HG02642 (cell line): Measurements from ENCODE around the gene RANBP1.

Source experiments
- ATAC-seq: cut with Tn5 transposase; IDR thresholded peaks from one replicate; pipeline ENCODE4 v1.9.1; 2021; ENCODE audit warnings: mild to moderate bottlenecking; ENCODE audit not compliant: unreplicated experiment, poor library complexity

The RANBP1 gene

DNA sequence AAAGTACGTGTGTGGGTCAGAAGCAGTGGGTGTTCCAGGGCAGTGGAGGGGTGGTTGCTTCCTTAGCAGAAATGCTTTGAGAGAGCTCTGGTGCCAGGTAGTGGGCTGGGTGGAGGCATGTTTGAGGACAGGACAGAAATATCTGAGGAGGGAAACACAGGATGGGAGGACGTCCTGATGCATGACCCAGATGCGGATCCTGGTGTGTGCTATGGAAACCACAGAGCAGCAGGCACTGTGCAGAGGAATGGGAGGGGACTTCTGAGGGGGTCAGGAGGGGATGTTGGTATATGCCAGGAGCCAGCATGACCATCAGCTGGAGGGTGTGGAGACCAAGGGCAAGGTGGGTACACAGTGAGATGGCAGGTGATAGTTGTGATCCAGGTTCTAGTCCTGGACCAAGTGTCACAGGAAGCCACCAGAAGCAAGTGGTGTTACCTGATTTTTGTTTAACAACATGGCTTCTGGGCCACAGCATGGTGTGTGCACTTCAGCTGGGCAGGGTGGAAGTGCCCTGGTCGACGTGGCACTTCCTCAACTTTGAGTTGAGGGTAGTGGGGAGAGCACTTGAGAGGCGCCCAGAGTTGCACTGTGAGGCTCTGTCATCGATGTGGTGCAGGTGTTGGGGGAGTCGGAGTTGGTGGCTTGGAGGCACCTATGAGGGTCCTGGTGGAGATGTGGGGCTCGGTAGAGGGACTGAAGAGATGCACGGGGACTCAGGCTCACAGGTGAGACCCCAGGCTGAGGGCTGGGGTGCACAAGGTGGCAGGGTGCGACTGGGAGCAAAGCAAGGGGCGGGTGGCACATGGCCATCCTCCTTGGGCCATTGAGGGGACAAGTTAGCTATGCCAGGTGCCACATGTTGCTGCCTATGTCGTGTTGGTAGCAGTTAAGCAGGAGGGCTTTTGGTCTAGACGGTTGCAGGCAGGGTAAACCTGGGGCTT, 28.3 kb upstream of the RANBP1 start:
- no peak for ATAC-seq

- ATAC-seq = no peak
Observed at GRCh38 chr22:20088263-20088648, 27.6 kb upstream of the RANBP1 start.

DNA sequence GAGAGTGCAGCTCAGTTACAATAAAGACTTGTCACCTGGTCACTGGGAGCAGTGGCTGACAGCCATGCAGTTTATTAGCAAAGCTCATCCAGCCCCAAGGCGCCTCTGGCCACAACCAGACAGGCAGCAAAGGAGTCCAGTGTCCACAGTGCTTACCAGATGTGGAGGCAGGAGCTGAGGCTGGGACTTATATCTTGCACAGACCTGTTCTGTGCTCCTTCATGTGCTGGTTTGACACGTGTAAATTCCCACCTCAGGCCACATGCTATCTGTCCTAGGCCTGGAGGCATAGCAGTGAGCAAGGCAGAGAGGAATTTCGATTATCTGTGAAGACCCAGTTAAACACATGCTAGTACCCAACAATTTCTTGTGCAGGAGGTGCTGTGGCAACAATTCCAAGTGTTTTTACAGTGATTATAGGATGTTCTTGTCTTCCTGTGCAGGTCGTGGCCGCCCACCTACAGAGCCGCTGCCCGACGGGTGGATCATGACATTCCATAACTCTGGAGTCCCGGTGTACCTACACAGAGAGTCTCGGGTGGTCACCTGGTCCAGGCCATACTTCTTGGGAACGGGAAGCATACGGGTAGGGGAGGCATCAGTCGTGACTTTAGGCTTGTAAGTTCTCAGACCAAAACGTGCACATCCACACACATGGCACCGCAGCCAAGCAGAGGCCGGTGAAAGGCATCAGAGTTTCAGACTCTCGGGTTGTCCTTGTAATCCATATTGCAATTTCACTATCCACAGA, 26.5 kb upstream of the RANBP1 start:
- no peak for ATAC-seq

DNA sequence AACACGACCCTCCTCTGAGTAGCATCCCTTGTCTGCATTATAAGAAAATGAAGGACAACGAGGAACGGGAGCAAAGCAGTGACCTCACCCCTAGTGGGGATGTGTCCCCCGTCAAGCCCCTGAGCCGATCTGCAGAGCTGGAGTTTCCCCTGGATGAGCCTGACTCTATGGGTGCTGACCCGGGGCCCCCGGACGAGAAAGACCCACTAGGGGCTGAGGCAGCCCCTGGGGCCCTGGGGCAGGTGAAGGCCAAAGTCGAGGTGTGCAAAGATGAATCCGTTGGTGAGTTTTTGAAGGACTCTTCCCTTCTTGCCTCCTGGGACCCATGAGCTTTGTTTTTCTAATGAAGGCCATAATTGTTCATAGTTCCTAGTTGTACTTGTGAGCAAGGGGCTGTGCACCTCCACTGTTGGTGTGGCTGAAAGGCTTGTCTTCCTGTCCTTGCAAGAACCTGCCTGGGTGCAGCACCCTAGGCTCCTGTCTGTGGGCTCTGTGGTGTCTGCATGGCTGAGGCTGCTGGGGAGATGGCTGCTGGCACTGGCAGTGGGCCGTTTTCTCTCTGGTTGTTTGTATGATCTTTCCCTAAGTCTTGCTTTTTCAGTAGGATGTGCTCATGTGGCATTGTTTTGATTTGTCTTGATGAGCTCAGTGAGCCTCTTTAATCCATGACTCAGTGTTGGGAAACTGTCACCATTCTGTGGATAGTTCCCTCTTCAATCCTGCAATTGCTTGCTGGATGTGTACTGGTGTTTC, 25.8 kb upstream of the RANBP1 start:
- no peak for ATAC-seq

DNA sequence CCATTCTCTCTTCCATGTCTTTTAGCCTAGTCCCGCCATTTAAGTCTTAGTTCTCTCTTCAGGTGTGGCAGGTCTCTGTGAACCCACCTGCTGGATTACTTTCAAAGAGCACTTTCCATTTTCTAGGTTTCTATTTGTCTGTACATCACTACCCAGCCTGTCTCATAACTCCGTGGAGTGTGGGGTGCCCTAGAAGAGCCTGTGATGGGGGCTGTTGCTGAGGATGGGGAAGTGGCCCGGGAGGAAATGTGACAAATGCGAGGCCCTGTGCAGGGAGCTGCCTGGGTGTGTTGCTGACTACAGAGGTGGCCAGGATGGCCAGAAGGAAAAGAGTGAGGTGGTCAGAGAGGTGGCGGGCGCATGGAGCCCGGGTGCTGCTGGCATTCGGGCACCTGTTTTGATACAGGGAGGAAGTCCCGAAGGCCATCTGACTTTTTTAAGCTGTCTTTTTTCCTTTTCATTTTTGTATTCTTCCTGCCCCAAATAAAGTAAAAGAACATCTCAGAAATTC, 25.1 kb upstream of the RANBP1 start:
- no peak for ATAC-seq

GRCh38 chr22:20091690-20092476, 24.0 kb upstream of the RANBP1 start:
- ATAC-seq = no peak

GRCh38 chr22:20092477-20092854, 23.4 kb upstream of the RANBP1 start:
- ATAC-seq = no peak

- ATAC-seq = no peak
Observed at GRCh38 chr22:20093418-20094196, 22.3 kb upstream of the RANBP1 start.

DNA sequence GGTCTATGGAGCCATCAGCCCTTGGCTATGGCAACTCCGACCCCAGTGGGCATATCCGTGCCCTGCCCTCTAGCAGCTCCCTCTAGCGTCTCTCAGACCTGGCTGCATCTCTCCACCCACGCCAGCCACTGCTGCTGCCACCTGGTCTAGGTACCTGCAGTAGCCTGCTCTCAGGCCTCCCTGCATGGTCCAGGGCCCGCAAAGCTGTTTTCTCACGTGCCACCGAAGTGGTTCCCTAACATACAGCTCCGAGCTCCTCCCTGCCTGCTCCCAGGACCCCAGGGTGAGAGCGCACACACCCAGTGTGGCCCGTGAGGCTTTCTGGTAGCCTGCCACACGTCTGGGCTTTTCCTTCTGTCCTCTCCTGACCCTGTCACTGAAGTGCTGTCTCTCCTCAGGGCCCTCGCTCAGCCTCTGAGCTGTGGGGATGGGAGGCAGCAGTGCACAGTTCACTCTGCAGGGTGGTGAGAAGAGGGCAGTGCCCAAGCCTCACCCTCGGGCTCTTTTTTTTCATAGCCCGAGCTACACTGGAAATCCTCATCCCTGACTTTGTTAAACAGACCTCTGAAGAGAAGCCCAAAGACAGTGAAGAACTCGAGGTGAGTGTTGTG, 21.6 kb upstream of the RANBP1 start:
- no peak for ATAC-seq

- ATAC-seq = no peak
Observed at GRCh38 chr22:20095521-20095920, 20.4 kb upstream of the RANBP1 start.

DNA sequence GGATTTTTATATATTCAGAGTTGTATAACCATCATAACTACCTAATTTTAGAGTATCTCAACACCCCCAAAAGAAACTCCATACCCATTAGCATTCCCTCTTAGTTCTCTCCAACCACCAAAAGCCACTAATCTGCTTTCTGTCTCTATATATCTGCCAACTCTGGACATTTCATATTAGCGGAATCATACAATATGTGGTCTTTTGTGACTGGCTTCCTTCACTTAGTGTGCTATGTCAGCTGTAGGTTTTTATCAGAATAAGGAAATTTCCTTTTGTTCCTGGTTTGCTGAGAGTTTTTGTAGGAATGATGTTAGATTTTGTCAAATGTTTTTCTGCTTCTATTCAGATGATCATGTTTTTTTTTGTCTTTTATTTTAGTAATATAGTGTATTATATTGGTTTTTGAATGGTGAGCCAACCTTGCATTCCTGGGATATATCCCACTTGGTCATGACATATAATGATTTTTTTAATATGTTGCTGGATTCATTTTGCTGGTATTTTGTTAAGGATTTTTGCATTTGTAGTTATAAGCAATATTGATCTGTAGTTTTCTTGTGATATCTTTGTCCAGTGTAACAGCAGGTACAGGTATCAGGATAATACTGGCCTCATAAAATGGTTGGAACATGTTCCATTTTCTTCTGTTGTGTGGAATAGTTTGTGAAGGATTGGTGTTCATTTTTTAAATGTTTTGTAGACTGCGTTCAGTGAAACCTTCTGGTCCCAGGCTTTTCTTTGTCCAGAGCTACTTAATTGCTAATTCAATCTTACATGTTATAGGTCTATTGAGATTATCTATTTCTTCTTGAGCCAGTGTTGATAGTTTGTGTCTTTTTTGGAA, 19.1 kb upstream of the RANBP1 start:
- ATAC-seq = no peak

- ATAC-seq = no peak
Observed at GRCh38 chr22:20099099-20099711, 16.7 kb upstream of the RANBP1 start.

- no peak for ATAC-seq
Observed at GRCh38 chr22:20101638-20102037, 14.3 kb upstream of the RANBP1 start.

- no peak for ATAC-seq
Observed at GRCh38 chr22:20102203-20102780, 13.6 kb upstream of the RANBP1 start.

DNA sequence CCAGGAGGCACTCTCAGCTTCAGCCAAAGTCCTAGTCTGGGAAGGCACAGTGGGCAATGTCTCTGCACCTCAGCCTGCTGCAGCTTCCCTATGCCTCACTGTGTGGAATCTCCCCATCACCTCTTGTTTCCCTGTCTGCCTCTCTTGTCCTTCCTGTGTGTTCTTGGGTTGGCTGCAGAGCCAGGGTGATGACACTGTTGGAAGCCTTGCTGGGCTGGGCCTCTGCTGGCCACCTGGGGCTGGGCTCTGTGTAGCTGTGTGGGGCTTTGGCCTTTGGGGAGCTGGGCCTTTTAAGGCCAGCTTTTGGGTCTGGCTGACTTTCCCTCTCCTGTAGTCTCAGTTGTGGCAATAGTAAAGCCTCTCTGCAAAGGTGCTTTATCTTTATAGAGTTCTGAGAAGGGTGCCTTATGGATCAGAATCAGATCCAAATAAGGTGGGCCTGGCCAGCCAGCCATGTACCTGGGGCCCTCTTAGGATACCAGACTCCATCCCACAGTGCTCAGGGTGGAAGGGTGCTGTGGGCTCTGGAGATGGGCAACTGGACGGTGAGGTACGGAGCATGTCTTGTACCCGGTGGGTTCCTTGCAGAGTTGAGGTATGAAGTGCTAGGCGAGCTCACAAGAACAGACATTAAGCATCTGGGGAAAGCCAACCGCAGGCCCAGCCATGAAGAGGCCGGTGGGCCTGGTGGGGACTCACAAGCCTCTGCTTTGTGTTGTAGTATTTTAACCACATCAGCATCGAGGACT, 10.3 kb upstream of the RANBP1 start:
- no peak for ATAC-seq

GRCh38 chr22:20106205-20106848, 9.6 kb upstream of the RANBP1 start:
- ATAC-seq = no peak
